KG1 (cell line): ENCODE data around the gene ODAD4.

Experiments used
- DNase-seq: peaks from one replicate; lab custom pipeline; 2025; lab: John Stamatoyannopoulos, UW

The ODAD4 gene

DNA sequence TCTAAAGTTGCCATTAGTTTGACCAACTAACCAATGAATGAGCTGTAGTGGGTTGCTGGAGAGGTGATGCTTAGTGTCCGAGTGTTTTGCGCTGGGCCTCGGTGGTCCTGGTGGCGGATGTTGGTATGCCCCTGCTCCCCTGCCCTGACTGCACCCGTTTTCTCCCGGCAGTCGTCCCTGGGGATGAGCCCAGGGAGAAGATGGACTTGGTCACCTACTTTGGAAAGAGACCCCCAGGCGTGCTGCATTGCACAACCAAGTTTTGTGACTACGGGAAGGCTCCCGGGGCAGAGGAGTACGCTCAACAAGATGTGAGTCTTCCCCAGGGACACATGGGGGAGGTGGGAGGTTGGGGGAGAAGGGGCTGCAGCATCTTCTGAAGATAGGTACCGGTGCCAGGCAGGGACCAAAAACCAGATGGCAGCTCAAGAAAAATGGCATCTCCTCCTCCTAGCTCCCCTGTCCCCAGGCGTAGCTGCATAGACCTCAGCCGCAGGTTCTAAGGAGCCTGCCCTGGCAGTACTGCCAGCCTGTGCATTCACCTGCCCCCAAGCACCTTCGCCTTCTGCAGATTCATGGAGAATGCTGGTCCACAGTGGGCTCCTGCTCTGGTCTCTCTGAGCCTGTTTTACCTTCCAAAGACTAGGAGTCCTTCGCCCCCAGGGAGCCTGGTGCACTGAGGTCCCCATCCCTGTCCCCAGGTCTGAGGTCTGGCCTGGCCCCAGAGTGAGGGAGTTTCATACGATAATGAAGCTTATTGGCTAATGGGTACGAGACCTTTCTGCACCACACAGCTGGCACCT is 41.5 kb downstream of the ODAD4 start:
- no peak for DNase-seq

DNA sequence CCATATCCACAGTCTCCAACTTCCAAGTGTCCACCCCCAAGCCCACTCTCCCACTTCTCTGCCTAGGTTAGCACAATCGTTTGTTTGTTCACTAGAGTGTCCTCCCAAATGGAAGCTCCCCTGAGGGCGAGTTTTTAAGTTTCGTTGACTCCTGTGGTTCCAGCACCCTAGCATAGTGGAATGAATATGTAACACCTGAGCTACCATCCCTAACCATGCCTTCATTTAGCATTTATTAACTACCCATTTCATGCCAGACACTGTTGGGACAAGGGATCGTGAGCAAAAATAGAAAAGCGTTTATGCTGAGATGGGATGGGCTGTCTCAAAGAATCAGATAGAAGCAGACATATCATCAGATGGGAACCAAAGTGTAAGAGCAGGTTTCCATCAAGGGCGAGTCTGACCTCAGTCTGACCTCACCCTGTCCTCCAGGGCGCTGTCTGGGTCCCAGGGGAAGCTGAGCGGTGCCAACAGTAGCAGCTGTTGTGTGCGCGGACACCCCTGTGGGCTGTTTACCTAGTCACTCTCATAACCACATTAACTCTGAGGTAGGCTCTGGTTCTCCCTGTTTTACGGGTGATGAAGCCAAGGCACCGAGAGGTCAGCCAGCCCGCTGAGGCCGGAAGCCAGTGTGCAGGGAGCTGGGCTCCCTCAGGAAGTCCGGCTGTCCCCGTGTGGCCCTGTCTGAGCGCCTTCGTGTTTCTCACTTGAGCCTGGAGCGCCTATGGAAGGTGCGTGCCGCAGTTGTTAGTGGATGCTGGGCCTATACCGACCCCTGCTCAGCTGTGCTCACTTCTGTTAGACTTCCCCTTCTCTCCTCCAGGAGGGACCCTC is 42.4 kb downstream of the ODAD4 start:
- no peak for DNase-seq

DNA sequence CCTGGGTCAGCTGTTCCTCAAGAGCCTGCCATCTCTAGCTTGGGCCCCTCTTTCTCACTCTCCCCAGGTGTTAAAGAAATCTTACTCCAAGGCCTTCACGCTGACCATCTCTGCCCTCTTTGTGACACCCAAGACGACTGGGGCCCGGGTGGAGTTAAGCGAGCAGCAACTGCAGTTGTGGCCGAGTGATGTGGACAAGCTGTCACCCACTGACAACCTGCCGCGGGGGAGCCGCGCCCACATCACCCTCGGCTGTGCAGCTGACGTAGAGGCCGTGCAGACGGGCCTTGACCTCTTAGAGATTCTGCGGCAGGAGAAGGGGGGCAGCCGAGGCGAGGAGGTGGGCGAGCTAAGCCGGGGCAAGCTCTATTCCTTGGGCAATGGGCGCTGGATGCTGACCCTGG is 43.0 kb downstream of the ODAD4 start:
- no peak for DNase-seq

DNA sequence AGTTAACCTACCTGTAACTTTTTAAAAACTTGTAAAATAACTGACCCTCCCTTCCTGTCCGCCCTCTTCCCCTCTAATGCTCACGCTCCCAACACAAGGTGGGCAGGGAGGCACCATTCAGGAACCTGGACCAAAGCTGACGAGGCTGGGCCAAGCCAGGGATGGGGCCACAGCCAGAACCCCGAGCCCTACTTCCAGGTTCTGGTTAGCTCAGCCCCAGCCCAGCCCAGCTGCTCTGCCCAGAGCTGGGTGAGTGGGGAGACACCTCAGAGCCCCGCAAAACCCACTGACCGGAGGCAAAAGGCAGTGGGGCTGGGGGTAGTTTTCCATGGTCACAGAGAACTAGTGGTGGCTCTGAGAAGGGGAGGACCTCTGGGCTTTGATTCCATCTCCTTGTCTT is 43.6 kb downstream of the ODAD4 start:
- no peak for DNase-seq

DNA sequence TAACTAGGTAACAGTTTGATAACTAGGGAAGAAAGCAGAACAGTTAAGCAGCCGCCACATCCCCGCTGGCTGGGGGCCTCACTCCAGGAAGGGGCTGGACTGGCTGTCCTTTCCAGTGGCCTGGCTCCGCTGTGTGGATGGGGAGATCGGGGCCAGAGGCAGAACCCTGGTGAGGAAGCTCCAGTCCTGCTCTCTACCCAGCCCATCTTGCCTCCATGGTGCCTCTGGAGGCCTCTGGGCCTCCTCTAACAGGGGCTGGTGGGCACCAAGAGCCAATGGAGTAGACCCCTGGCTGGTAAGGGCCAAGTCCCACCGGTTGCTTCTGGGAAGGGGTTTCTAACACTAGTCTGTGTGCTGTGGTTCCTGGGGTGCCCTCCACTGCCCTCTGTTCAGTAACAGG is 44.2 kb downstream of the ODAD4 start:
- DNase-seq = no peak

DNA sequence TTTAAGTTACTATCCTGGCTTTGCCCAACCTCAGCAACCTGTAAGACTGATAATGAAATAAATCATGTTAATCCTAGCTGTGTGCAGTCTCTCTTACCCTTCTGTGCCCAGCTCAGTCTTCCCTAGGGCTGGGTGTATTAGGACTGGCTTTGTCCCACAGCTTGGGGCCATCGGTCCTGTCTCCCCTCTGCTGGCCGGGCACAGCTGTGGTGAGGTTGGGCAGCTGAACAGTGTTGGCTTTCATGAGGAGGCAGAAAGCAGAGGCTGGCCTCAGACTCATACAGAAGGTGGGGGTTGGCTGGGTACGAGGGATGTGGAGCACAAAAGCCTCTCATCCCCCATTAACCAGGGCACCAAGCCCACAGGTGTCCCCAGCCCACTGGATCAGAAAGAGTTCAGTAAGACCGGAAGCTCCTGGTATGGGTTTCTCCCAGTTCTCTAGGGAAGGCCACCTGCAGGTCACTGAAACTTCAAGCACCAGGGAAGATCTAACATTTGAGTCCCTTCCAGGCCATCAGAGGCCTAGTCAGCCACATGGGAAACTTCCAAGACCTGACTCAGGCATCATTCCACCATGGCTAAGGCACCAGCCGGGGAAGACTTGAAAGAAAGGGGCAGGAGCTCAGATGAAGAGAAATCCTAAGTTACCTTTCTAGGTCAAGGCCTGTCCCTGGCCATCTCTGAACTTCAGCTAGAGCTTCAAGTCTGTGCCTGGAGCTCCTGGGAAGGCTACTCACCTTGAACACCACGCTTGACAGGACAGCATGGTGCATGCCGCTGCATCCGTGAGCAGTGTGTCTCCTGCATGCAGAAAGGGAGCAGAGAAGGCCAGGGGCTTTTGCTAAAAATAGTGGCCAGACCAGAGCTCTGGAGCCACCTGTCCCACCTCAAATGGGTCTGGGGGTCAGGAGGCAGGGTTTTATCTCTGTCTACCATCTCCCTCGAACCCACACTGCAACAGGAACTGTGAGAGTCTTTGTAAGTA is 45.0 kb downstream of the ODAD4 start:
- DNase-seq = no peak

DNA sequence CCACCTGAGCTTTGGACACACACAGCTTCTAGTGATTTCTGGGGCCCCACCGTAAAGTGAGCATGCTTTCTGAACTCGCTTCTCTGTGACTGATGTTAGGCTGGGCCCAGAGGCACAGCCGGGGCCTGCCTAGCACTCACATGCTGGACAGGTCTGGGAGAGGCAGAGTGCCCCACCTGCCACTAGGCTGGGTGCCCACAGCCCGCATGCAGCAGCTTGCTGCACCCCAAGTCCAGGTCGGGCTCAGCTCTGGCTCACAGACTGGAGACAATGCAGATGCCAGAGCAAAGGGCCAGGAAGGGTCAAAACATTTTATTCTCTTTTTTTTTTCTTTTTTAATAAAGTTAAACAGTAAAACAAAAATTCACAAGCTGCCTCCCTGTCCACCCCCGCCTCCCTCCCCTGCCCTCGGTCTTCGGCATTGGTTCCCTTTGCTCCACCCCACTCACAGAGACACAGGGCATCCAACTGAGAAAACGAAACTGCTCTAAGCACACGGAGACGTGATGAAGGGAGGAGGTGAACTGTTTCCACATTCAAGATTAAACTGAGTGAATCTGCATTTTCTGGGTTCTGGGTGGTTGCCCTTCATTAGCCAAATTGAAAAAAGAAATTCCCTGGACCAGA is 45.8 kb downstream of the ODAD4 start:
- DNase-seq = no peak

DNA sequence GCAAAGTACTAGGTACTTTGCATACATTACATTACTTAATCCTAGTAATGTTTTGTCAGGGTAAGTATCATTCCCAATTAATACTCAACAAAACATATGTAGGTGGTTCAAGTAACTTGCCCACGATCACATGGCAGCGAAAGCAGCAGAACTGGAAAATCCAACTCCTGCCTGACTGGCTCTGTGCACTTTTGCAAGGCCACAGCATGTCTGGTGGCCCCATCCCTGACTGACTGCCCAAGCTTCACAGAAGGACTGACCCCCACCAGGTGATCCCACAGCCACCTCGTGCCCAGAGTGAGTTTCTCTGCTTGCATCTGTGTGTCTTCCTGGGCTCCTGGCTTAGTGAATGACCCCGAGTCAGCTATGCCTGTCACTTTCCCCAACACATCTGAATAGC is 47.6 kb downstream of the ODAD4 start:
- no peak for DNase-seq

DNA sequence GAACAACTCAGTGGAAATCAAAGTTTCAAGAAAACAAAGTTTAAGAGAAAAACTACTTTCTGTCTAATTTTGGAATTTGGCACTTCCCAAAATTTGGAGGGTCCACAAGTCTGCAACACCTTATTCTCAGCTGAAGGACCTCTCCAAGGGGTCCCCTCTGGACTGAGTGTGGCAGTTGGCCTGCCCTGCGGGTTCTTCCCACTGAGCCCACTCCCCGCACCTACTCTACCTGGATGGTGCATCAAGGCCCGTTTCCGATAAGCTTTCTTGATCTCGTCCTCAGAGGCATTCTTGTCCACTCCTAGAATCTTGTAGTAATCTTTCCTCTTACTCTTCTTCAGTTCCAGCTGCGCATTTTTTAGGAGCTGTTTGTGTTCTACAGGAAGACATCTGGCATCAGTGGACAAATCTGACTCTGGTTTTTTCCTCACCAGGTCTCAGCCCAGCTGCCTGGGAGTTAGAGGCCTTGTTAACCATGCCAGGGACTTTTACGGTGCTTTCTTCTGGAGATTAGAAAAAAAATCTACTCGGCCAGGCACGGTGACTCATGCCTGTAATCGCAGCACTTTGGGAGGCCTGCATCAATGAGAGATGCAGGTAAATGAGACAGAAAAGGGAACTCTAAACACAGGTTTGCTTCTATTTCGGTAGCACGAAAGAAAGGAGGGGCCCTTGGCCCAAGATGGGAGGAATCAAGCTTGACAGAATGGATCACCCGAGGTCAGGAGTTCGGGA is 51.8 kb downstream of the ODAD4 start:
- no peak for DNase-seq

DNA sequence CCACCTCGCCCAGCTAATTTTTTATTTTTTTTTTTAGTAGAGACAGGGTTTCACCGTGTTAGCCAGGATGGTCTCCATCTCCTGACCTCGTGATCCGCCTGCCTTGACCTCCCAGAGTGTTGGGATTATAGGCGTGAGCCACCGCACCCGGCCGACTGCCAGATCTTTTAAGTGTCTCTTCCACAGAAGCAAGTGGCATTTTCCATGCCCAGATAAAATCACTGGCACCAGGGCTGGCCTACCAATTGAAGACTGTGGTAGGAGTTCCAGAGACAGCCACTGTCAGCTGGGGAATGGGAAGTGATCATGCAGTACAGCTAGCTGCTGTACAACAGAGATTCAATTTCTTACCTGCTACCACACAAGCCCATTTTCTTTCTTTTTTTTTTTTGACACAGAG is 54.0 kb downstream of the ODAD4 start:
- no peak for DNase-seq

DNA sequence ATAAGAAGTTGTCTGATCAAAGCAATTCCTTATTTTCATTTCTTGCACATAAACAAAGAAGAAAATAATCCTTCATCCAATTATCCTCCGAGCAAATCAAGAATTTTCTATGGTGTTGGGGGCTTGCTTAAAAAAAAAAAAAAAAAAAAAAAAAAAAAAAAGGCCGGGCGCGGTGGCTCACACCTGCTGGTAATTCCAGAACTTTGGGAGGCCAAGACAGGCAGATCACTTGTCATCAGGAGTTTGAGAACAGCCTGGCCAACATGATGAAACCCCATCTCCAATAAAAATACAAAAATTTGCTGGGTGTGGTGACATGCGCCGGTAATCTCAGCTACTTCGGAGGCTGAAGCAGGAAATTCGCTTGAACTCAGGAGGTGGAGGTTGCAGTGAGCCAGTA is 55.5 kb downstream of the ODAD4 start:
- DNase-seq = no peak

DNA sequence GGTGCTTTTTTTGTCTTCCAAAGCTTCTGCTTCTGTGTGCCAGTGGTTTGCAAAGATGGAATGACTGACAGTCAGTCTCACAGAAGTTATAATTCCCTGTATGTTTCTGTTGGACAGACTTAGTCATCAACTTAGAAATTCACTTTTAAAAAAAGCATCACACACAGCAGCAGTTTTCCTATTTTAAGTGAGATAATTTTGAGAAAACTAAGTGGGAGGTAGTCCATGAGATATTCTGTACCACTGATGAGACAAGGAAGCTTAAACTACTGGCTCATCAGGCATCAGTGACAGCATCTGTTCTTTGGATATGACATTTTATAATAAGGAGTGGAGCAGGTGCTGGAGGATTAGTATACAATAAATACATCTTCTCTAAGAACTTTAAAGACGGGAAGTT is 56.2 kb downstream of the ODAD4 start:
- DNase-seq = no peak

DNA sequence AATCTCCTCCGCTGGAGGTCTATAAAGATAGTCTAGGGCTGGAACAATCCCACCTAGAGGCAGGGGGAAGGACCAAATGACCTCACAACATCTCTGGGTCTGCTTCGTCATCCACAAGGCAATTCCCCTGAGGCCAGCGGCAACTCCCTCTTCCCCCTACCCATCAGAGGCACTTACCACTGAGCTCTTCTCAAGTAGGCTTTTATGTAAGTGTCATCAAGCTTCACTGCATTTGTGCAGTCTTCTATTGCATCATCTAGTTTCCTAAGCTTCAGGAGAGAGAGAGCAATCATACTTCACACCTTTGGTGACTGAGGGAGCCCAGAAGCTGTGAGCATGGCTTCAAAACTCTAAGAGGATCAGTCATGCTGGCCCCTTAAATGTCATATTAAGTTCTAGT is 57.2 kb downstream of the ODAD4 start:
- no peak for DNase-seq

DNA sequence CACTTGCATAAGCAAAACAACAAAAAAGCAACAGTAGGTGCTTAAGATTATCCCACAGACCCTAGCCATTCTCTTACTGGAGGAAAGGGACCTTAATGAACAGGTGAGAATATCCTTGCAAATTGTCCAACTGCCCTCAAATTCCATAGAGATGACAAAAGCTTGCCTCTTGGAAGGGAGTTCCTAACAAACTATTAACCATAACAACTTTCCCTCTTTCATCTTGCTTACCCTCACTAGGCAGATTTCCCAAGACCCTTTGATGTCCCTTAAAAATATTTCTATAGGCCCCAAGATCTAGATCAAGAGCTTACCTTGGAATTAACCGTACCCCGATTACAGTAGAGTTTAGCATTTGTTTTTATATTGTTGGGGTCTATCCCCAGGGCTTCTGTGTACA is 58.0 kb downstream of the ODAD4 start:
- DNase-seq = no peak

DNA sequence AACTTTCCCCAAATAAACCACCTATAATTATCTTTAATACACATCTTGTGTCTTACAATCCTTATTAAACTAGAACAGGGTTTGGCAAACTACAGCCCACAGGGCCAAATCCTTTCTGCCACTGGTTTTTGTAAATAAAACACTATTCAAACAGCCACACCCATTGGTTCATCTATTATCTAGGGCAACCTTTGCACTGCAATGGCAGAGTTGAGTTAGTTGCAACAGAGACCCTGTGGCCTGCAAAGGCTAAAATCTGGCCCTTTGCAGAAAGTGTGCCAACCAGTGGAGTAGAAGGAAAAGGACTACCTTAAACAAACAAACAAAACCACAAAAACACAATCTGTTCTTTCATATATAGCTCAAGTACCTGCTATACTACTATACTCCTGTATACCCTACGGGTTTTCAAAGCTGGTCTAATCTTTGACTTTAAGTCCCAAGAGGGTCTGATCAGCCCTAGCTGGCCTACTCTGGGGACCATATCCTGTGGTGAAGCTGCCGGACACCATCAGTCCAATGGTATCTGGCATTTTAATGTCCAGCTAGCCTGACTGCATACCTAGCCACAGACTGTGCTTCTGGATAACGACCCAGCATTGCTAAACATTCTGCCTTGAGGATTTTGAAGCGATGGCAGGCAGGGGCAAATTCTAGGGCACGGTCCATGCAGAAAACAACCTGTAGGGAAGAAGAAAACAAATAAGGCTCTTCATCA is 59.4 kb downstream of the ODAD4 start:
- no peak for DNase-seq

DNA sequence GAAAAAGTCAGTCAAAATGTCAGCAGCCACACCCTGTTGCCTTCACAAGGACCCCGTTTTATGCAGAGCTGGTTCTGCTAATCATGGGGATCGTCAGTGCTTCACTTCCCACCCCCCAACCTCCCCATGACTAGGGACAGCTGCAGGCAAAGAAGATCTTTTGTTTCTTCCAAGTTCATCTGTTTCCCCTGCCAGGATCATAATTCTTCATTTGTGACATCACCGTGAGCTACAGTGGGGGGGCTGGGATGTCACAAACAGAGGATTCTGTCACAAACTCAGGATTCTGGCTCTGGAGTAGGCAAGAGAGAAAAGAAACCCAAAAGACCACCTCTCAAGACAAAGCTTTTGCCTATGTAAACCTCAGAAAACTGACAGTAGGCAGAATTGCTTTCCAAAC is 62.2 kb downstream of the ODAD4 start:
- DNase-seq = no peak

DNA sequence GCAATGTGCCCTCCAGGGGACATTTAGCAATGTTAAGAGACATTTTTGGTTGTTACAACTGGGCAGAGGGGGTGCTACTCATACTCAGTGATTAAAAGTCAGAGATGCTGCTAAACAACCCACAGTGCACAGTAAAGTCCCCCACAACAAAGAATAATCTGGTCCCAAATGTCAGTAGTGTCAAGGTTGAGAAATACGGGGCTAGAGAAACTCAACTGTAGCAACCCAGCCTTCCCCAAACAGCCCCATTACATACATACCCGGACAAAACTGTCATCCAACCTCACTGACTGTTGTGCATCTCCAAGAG is 66.4 kb downstream of the ODAD4 start:
- no peak for DNase-seq

DNA sequence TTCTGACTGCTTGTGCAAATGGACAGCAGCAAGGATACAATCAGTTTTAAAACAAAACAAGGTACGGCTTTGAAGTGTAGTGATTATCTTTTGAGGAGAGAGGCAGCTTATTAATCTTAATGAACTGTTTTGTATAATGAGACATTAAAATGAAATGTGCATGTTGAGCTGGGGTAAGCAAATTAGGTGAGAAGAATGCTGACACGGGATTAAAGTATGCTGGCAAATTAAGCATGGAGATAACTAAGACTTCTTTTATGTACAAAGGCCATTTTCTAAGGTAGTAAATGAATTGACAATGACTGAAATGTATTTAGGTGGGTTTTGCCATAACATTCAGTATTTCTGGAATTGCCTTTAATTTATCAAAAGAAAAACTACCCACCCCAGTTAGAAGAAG is 68.1 kb downstream of the ODAD4 start:
- no peak for DNase-seq

DNA sequence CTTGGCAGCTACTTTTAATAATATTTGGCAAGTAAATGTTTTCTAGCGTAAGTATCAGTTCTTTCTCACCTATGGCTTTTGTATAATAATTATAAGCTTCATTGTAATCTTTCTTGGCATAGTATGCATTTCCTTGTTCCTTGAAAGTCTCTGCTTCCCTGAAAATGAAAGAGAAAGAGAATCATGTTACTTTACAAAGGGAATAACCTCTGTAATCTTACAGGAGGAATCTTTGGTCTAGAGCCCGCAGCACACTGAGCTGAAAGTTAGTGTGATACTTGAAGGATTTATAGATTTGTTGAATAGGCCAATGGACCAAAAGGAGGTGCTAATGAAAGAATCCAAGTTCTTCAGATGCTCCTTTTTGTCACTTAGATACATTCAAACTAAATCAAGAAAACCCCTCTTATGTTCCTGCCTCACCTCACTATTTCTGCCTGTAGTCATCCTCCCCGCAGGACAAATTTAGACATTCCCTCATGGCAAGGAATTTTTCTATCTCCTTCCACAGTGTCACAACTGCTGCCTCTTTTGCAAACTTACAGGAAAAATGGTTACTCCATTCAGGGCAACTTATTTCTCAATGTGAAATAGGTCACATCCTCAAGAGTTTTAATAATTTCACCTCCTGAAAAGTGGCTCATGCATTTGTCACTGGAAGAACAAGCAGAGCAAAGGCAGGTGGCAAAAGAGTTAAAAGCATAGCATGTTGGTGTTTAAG is 70.2 kb downstream of the ODAD4 start:
- DNase-seq = no peak

DNA sequence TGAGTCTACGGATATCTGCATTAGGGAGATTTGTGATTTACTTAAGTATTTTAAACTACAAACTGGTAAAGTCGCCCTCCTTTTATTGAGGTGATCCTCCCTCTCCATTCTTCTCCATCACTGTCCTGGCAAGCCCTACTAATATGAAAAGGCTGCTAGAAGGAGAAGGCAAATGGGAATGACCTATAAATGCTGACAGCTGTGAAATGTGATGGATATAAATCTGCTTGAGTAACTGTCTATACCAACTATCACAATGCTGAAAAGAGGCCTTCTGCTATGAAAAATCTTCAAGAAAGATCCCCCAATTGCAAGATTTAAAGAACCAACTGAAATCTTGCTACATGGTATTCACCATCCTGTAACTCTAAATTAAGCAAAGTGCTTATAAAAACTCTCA is 71.3 kb downstream of the ODAD4 start:
- no peak for DNase-seq
